ENCODE measurements around the gene SAP25. TPM values are rescaled to one million over a fixed set of nuclear protein-coding genes. Genes with fewer than 3 reads are reported as not detected.

The SAP25 gene
- total RNA-seq, 1 donor from 2014 or later, result not detected

DNA sequence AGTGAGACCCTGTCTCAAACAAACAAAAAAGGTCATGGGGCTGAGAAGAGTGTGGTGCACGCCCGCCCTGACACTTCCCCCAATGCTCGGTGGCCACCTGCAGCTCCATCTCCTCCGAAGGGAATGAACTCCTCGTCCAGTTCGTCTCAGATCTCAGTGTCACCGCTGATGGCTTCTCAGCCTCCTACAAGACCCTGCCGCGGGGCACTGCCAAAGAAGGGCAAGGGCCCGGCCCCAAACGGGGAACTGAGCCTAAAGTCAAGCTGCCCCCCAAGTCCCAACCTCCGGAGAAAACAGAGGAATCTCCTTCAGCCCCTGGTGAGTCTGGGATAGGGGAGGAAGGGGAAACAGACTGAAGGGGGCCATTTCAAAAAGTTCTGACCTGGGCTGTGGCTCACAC lies 32.6 kb upstream of the SAP25 start:
- TF ChIP-seq, protein P1, sequence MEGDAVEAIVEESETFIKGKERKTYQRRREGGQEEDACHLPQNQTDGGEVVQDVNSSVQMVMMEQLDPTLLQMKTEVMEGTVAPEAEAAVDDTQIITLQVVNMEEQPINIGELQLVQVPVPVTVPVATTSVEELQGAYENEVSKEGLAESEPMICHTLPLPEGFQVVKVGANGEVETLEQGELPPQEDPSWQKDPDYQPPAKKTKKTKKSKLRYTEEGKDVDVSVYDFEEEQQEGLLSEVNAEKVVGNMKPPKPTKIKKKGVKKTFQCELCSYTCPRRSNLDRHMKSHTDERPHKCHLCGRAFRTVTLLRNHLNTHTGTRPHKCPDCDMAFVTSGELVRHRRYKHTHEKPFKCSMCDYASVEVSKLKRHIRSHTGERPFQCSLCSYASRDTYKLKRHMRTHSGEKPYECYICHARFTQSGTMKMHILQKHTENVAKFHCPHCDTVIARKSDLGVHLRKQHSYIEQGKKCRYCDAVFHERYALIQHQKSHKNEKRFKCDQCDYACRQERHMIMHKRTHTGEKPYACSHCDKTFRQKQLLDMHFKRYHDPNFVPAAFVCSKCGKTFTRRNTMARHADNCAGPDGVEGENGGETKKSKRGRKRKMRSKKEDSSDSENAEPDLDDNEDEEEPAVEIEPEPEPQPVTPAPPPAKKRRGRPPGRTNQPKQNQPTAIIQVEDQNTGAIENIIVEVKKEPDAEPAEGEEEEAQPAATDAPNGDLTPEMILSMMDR (IDR thresholded peaks at IDR 0.05; ENCODE audit: insufficient read depth, low read length, severe bottlenecking), result no peak
- Histone ChIP-seq H3K27me3 (ENCODE audit: control insufficient read depth, insufficient read depth, low read length) (no peaks in the 10 kb centered on the region), H3K4me3 (ENCODE audit: low read depth, low read length) (no peak overlapping the region), H3K36me3 (ENCODE audit: control insufficient read depth, insufficient read depth, low read length) (no peaks in the 10 kb centered on the region)
- DNase-seq (ENCODE audit: low read depth) (no peak), FAIRE-seq (no peak)

DNA sequence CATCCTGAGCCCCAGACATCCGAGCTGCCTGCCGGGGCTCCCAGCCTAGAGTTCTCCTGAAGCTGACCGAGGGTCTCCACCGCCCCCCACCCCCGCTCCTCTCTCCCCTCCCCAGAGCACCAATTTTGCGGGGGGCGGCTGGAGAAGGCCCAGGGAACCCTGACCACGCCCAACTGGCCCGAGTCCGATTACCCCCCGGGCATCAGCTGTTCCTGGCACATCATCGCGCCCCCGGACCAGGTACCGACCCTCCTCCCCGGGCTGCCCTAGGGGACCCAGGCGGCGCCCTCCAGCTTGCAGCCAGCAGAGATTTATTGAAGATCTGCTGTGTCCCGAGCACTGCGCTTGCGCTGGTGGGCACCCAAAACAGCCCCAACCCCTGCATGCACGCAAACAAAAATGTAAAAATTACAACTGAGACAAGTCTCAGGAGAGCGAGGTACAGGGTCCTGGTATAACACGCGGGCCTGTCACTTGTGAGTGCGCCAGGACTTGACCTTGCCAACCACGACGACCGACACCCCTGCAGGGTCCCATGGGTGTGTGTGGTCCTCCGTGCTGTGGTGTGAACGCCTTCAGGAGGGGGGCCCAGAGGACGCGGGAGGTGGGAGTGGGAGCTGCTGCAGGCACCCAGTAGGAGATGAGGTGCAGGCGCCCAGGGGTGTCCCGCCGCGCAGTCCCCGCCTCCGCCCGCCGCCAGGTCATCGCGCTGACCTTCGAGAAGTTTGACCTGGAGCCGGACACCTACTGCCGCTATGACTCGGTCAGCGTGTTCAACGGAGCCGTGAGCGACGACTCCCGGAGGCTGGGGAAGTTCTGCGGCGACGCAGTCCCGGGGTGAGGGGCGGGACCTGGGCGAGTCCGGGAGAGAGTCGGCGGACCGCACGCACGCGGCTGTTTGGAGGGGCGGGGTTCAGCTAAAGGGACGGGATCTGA lies 31.5 kb upstream of the SAP25 start:
- FAIRE-seq (no peak), DNase-seq (ENCODE audit: low read depth) (peak; percentile 18)
- TF ChIP-seq, protein P1 (IDR thresholded peaks at IDR 0.05; ENCODE audit: insufficient read depth, low read length, severe bottlenecking), result no peak
- Histone ChIP-seq H3K4me3 (ENCODE audit: low read depth, low read length) (peak overlapping the region; percentile 60), H3K36me3 (ENCODE audit: control insufficient read depth, insufficient read depth, low read length) (no peaks in the 10 kb centered on the region), H3K27me3 (ENCODE audit: control insufficient read depth, insufficient read depth, low read length) (no peaks in the 10 kb centered on the region)

DNA sequence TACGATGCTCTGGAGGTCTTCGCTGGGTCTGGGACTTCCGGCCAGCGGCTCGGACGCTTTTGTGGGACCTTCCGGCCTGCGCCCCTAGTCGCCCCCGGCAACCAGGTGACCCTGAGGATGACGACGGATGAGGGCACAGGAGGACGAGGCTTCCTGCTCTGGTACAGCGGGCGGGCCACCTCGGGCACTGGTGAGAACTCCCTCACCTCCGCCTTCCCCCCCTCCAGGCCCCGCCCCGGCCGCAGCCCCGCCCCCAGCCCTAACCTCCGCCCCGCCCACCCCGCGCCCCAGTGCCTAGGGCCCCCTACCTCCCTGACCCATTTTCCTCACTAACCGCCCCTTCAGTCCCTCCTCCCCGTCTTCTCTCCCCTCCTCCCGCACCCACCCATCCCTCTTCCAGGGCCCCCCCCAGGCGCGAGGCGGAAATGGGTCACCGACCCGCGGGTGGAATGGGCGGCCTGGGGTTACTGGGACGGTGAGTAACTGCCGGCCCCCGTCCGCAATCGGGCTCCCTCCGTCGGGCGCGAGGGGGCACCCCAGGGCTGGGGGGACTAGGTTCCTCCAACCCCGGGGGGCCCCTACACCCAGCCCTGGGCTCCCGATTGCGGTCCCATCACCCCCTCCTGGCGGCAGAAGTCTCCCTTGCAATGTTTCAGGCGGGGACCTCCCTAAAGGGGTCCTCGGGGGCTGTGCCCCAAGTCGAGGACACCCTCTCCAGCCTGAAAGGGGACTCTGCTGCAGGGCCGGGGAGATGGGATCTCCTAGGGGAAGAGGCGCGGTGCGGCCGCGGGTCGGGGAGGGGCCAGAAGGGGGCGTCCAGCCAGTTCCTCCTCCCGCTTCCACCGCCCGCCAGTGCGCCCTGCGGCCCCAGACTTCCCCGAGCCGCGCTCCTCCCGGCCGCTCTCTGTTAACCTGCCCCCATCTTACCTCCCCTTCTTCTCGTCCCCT lies 30.6 kb upstream of the SAP25 start:
- TF ChIP-seq, protein P1 (IDR thresholded peaks at IDR 0.05; ENCODE audit: insufficient read depth, low read length, severe bottlenecking), result peak; percentile 41
- FAIRE-seq (no peak), DNase-seq (ENCODE audit: low read depth) (peak; percentile 16)
- Histone ChIP-seq H3K27me3 (ENCODE audit: control insufficient read depth, insufficient read depth, low read length) (no peaks in the 10 kb centered on the region), H3K36me3 (ENCODE audit: control insufficient read depth, insufficient read depth, low read length) (no peaks in the 10 kb centered on the region), H3K4me3 (ENCODE audit: low read depth, low read length) (peak overlapping the region; percentile 60)

DNA sequence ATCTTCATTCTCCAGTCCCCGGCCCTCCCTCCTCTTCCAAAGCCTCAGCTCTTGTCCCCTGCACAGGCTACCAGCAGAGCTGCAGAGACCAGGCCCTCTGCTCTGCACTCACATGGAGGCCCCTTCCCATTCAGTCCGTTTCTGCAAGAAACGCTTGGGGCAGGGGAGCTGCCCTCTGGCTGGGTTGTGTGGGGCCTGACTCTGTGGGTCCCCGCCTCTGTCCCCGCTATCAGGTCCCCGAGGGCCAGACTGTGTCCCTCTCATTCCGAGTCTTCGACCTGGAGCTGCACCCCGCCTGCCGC lies 30.0 kb upstream of the SAP25 start:
- TF ChIP-seq, protein P1 (IDR thresholded peaks at IDR 0.05; ENCODE audit: insufficient read depth, low read length, severe bottlenecking), result no peak
- Histone ChIP-seq H3K36me3 (ENCODE audit: control insufficient read depth, insufficient read depth, low read length) (no peaks in the 10 kb centered on the region), H3K4me3 (ENCODE audit: low read depth, low read length) (peak overlapping the region; percentile 60), H3K27me3 (ENCODE audit: control insufficient read depth, insufficient read depth, low read length) (no peaks in the 10 kb centered on the region)
- FAIRE-seq, result no peak
- DNase-seq (ENCODE audit: low read depth), result no peak

DNA sequence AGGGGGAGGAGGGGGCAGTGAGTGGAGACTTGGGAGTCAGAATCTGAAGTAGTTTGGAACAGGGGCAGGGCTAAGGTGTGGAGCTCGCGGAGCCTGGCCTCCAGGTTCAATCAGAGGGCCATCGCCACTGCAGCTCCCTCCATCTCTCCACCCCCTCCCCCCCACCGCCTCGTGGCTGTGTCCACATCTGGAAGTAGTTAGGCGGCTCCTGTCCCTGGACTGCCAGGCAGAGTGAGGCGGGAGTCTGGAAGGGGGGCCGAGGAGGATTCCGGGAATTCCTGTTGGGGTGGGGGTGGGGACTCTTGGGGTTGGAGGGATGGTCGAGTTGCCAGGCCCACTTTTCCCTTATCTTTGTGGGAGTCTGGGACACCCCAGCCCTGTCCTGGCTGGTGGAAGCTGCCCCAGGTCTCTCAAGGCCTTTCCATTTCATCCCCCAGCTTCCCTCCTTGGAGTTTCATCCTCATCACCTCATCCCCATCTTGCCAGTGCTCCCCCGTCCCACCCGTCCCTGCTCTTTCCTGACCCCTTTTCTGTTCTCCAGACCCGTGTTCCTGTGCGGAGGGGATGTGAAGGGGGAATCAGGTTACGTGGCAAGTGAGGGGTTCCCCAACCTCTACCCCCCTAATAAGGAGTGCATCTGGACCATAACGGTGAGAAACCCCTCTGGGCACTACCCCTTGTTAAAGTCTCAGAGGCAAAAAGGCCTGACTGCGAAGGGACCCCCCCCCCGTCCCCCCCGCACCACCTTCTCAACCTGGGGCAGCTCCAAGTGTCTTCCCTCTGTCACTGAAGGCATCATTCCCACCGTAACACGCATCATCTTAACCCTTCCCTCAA lies 29.4 kb upstream of the SAP25 start:
- no peaks in the 10 kb centered on the region for H3K36me3 ChIP-seq (ENCODE audit: control insufficient read depth, insufficient read depth, low read length)
- no peak overlapping the region for H3K4me3 ChIP-seq (ENCODE audit: low read depth, low read length)
- H3K27me3 ChIP-seq (ENCODE audit: control insufficient read depth, insufficient read depth, low read length), result no peaks in the 10 kb centered on the region
- DNase-seq (ENCODE audit: low read depth) (no peak), FAIRE-seq (no peak)
- TF ChIP-seq, protein P1 (IDR thresholded peaks at IDR 0.05; ENCODE audit: insufficient read depth, low read length, severe bottlenecking), result no peak
